Peyer's patch (tissue), 4 donors: ENCODE measurements around the gene PGR. TPM values are rescaled to one million over a fixed set of nuclear protein-coding genes. Genes with fewer than 3 reads are reported as not detected.

ENCODE experiments used
- DNase-seq, 3 donors: peaks; one replicate each; pipeline ENCODE4 v3.0.0-alpha.2; 2017 to 2019
- H3K27ac ChIP-seq, 4 donors: fragments of 200-600 bp; sonication (generic); one replicate each; pipeline ENCODE4 v1.5.1; 2016 to 2019
- H3K27me3 ChIP-seq, 2 donors: fragments of 200-600 bp; sonication (generic); one replicate each; pipeline ENCODE4 v1.5.1; 2019
- H3K36me3 ChIP-seq, 3 donors: fragments of 200-600 bp; sonication (generic); one replicate each; pipeline ENCODE4 v1.5.1; 2016 to 2019
- H3K4me1 ChIP-seq, 4 donors: fragments of 200-600 bp; sonication (generic); one replicate each; pipeline ENCODE4 v1.5.1; 2016 to 2019
- H3K4me3 ChIP-seq, 4 donors: fragments of 200-600 bp; sonication (generic); 1 replicate in 3 of 4; 2 replicates in 1 of 4; pipeline ENCODE4 v1.5.1; 2016 to 2019; ENCODE audit warnings: mild to moderate bottlenecking in 1 of 4
- H3K9me3 ChIP-seq, 4 donors: fragments of 200-600 bp; sonication (generic); one replicate each; pipeline ENCODE4 v1.5.1; 2016 to 2019; ENCODE audit warnings: mild to moderate bottlenecking in 1 of 4
- POLR2A ChIP-seq, 2 donors: fragments of 450-650 bp; IDR thresholded peaks; one replicate each; pipeline ENCODE4 v1.5.1; 2017; ENCODE audit warnings: antibody characterized with exemption in 2 of 2, mild to moderate bottlenecking in 2 of 2, moderate library complexity in 2 of 2
- total RNA-seq, 4 donors: library from RNA; depleted of rRNA; stranded (reverse); fragments of >200 nt; gene quantifications; one replicate each; pipeline ENCODE4 v1.1.0, GENCODE V29; 2016
- TF ChIP-seq, protein P1 (sequence below), 6 experiments: fragments of 450-650 bp in 4 of 6; fragments of 200-600 bp in 2 of 6; sonication (generic) in 1 of 6; IDR thresholded peaks; one replicate each; pipeline ENCODE4 v1.5.1; 2017 to 2019; ENCODE audit warnings: antibody characterized with exemption in 6 of 6, mild to moderate bottlenecking in 3 of 6, moderate library complexity in 1 of 6

PGR gene
- total RNA-seq, 4 donors from 2014 or later, result 0.35 to 1.7 (median 0.86) TPM

DNA sequence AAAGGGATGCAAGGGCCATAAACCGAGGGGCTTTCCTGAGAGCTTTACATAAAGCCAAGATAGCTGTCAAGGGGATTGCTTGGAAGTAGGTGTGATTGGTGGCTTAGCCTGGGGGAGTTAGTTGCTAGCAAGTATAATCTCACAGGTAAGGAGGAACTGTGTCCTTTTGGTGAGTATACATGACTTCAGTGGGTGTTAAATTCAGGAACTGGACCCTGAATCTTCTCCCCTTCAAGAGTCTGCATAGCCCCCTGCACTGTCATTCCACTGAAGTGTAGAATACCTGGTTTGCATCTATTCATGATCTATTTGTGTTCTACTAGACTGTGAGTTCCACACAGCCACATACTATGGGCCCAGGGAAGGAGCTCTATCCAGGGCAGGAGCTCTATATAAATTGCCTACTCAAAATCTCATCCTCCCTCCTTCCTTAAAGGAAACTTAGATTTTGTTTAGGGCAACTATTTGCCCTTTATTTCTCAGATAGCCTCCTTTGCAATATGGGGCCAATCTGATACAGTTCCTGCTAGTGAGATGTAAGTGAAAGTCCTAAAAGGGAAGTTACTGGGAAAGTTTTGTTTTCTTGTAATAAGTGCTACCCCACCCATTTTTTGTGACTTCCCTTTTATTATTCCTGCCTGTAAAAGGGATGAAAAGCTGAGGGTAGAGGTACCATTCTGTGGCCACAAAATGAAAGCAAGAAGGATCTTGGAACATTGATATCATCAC, 120.5 kb downstream of the PGR start:
- H3K27ac ChIP-seq, result no peak overlapping the region
- no peak for DNase-seq
- H3K4me3 ChIP-seq, result no peak overlapping the region
- H3K9me3 ChIP-seq, result no peaks in the 10 kb centered on the region
- no peaks in the 10 kb centered on the region for H3K4me1 ChIP-seq
- no peaks in the 10 kb centered on the region for H3K36me3 ChIP-seq
- no peaks in the 10 kb centered on the region for H3K27me3 ChIP-seq
- TF ChIP-seq, protein P1, sequence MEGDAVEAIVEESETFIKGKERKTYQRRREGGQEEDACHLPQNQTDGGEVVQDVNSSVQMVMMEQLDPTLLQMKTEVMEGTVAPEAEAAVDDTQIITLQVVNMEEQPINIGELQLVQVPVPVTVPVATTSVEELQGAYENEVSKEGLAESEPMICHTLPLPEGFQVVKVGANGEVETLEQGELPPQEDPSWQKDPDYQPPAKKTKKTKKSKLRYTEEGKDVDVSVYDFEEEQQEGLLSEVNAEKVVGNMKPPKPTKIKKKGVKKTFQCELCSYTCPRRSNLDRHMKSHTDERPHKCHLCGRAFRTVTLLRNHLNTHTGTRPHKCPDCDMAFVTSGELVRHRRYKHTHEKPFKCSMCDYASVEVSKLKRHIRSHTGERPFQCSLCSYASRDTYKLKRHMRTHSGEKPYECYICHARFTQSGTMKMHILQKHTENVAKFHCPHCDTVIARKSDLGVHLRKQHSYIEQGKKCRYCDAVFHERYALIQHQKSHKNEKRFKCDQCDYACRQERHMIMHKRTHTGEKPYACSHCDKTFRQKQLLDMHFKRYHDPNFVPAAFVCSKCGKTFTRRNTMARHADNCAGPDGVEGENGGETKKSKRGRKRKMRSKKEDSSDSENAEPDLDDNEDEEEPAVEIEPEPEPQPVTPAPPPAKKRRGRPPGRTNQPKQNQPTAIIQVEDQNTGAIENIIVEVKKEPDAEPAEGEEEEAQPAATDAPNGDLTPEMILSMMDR (IDR thresholded peaks at IDR 0.05), result no peak
- no peak for TF ChIP-seq POLR2A (IDR thresholded peaks at IDR 0.05)

DNA sequence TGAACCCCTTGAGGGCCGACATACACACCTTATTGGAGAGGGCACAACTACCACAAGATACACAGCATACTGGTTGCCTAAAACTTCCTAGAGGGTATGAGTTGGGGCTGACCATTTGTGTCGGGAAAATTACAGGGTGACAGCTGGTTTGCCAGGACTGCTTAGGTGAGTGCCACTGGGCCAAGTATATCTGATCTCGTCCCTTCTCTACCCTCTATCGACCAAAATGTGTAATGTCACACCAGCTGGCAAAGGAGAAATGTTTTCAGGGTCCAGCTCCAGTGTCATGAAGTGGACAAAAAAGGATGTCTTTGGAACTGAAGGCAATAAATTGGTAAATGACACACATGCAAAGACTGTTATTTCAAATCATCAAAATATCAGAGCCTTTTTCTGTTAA, 126.1 kb downstream of the PGR start:
- Histone ChIP-seq H3K9me3 (no peaks in the 10 kb centered on the region), H3K27me3 (no peaks in the 10 kb centered on the region), H3K36me3 (no peaks in the 10 kb centered on the region), H3K4me3 (no peak overlapping the region), H3K4me1 (no peaks in the 10 kb centered on the region), H3K27ac (no peak overlapping the region)
- TF ChIP-seq, protein P1 (IDR thresholded peaks at IDR 0.05), result no peak
- no peak for TF ChIP-seq POLR2A (IDR thresholded peaks at IDR 0.05)
- no peak for DNase-seq

DNA sequence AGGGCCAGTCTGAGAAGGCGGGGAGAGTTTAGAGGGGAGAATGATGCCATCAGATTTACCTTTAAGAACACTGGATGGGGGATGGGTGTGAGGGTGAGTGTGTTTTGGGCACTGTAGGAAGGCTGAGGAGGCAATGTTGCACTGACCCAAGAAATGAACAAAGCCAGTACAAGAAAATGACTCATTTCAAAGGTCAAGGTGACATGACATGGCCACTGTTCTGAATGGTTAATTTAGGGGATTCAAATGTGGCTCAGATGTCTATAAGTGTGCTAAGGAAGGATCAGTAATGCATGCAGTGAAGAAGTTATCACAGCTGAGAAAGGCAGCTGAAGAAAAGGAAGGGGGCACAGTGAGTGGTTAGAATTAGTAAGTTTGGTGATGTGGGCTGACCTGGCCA, 129.9 kb downstream of the PGR start:
- no peaks in the 10 kb centered on the region for H3K36me3 ChIP-seq
- H3K4me1 ChIP-seq, result no peaks in the 10 kb centered on the region
- no peaks in the 10 kb centered on the region for H3K9me3 ChIP-seq
- DNase-seq, result no peak
- no peak overlapping the region for H3K27ac ChIP-seq
- no peaks in the 10 kb centered on the region for H3K27me3 ChIP-seq
- H3K4me3 ChIP-seq, result no peak overlapping the region
- no peak for TF ChIP-seq POLR2A (IDR thresholded peaks at IDR 0.05)
- TF ChIP-seq, protein P1 (IDR thresholded peaks at IDR 0.05), result no peak

DNA sequence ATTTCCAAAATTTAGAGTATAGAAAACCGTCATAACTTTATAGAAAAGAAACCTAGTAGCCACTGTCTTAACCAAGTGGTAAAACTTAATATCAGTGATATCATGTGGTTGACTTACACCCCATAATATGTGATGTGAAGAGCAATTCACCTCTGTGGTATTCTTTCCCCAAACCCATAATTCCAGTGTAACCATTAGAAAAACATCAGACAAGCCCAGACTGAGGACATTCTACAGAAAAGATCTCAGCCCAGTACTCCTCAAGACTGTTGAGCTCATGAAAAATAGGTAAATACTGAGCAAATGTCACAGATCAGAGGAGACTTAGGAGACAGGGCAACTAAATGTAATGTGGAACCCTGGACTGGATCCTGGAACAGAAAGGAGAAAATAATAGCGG, 134.6 kb downstream of the PGR start:
- TF ChIP-seq POLR2A (IDR thresholded peaks at IDR 0.05), result no peak
- TF ChIP-seq, protein P1 (IDR thresholded peaks at IDR 0.05), result no peak
- Histone ChIP-seq H3K36me3 (no peaks in the 10 kb centered on the region), H3K9me3 (no peaks in the 10 kb centered on the region), H3K27me3 (no peaks in the 10 kb centered on the region), H3K27ac (no peak overlapping the region), H3K4me1 (no peaks in the 10 kb centered on the region), H3K4me3 (no peak overlapping the region)
- DNase-seq, result no peak

DNA sequence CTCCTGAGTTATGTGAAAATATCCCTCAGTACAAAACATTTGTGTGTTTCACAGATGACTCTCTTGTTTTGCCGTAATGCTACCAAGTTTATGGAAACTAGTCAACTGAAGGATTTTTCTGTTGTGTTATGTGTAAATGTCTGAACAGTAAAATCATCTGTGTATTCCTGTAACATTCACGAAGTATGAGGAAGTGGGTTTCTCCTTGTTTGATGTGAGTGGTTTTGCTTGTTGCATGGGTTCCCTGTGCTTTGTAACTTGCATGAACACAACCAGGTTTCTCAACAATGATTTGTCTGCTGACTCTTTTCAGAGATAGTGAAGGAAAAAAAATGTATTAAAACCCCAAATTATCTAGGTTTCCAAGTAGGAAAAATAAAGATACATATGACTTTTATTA, 138.1 kb downstream of the PGR start:
- Histone ChIP-seq H3K9me3 (no peaks in the 10 kb centered on the region), H3K4me3 (no peak overlapping the region), H3K27ac (no peak overlapping the region), H3K36me3 (no peaks in the 10 kb centered on the region), H3K4me1 (no peaks in the 10 kb centered on the region), H3K27me3 (no peaks in the 10 kb centered on the region)
- no peak for DNase-seq
- no peak for TF ChIP-seq POLR2A (IDR thresholded peaks at IDR 0.05)
- TF ChIP-seq, protein P1 (IDR thresholded peaks at IDR 0.05), result no peak
